Lung microvascular endothelial cell (primary cell): ENCODE results near the gene ZNF70. TPM values are rescaled to one million over a fixed set of nuclear protein-coding genes. Genes with fewer than 3 reads are reported as not detected.

Experiments used
- DNase-seq, 2 donors: peaks; one replicate each; pipeline versions ENCODE4 v3.0.0 to v3.0.0-alpha.2; 2010; ENCODE audit warnings: low read depth in 2 of 2
- total RNA-seq: library from RNA; depleted of rRNA; stranded (reverse); fragments of >200 nt; gene quantifications from 2 replicates; pipeline ENCODE4 v1.2.1, GENCODE V29; 2014

ZNF70 gene
- total RNA-seq: 1.3 and 1.8 TPM in 2 replicates

GRCh38 chr22:23750714-23751440 is at the start of gene ZNF70:
Gene ZNF70, minus strand, starts transcription at chr22:23751112. Its CDS starts 5,972 bp downstream, at chr22:23745140.
- DNase-seq: peak; percentile 78 to 82

GRCh38 chr22:23796461-23796860 is 45.5 kb upstream of the ZNF70 start:
- DNase-seq: no peak

DNA sequence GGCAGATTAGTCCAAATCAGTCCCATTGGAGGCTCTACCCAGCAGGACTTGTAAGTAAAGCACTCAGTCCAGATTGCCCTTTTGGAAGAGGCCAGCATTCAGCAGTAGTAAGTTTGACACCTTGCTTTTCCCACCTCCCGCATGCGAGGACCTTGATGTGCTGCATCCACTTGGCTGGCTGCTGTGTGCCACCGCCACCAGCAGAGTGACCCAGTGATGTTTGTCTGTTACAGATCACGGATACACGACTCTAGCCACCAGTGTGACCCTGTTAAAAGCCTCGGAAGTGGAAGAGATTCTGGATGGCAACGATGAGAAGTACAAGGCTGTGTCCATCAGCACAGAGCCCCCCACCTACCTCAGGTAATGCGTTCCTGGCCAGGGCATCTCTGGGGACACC is 42.4 kb upstream of the ZNF70 start:
- no peak for DNase-seq

DNA sequence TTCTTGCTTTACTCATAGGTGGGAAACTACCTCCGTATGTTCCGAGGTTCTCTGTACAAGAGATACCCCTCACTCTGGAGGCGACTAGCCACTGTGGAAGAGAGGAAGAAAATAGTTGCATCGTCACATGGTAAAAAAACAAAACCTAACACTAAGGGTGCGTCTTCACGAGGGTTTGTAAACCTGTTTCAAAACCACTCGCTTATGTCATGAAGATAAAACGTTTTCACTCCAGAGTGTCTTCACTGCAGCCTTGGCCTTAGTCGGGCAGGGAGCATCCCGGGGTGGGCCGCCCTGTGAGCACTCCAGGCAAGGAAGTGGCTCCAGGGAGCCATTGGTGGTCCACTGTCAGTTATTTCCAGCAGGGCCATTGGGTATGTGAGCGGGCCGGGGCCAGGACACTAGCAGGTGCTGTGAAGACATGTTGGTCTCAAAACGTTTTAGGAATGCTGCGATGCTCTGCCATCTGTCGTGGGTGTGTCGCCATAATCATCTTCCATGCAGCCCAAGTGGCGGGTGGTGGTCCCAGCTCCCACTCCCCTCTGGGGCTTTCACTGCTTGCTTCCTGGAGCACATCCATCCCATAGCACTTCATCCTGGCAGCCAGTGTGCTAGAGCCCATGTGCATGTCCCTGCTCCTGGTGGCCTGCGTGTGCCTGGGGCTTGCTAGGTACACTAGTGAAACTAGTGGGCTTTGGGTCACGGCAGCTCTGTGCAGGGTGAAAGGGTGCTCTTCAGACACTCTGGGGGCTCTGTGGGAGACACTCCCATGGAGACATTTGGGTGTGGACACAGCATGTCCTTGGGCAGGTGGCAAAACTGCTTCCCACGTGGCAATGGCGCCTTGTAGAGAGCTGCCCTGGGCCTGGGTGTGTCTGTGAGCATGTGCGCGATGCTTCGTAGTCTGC is 41.1 kb upstream of the ZNF70 start:
- no peak for DNase-seq

DNA sequence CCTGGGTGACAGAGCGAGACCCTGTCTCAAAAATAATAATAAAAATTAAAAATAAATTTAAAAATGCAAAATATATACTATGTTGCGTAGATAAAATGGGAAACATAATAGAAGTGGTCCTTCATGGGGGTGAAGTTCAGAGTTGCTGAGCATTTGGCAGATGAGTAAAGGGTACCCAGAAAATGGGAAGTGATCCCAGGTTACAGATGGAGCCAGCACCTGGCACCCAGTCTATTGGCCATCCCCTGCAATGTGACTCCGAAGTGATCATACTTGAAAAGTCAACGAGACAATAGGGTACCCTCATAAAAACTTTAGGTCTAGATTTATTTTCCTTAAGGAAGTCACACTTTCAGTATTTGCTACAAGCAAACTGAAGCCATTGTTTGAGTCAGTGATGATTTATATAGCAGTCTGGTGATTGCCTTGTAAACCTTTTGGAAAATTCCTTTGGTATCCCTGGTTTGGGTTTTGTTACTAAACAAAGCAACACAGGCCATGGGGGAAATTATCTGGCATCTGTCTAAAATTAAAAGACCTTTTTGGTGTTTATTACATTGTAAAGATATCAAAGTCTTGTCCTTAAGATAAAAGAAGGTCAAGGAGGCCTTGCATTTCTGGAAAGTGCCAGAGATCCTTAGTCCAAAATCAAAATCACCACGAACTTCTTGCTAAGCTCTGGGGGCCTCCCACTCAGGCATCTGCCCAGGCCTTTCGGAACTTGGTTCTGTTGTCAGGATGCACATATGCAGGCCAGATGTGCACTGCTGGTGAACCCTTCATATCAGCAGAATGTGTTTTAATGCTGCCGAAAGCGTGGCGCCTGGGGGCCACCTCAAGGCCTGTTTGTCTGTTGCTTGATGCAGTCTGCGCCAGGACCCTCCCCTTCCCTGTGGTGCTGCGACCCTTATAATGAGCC is 40.2 kb upstream of the ZNF70 start:
- DNase-seq: no peak

DNA sequence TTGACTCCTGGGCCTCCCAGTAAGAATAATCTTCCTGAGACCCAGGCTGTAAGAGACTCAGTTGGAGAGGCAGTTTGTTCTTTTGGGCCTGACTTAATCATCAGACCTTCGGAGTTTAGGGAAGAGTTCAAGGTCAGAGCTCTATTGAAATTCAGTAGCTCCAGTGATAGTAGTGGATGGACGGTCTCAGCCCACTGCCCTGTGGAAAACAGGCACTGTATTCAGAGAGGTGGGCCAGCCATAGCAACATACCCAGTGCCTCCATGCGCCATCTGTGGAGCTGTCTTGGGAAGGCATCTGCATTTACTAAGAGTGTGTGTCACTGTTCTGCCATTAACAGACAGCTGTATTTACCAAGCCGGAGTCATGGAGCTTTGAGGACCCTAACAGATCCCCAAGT is 38.7 kb upstream of the ZNF70 start:
- peak in 1 of 2 donors; percentile 16 for DNase-seq

- DNase-seq: no peak
These were observed 38.2 kb upstream of the ZNF70 start for GRCh38 chr22:23789121-23789520.

- no peak for DNase-seq
These were observed 37.0 kb upstream of the ZNF70 start for GRCh38 chr22:23787910-23788309.

- DNase-seq: no peak
These were observed 36.6 kb upstream of the ZNF70 start for GRCh38 chr22:23787600-23787896.

DNA sequence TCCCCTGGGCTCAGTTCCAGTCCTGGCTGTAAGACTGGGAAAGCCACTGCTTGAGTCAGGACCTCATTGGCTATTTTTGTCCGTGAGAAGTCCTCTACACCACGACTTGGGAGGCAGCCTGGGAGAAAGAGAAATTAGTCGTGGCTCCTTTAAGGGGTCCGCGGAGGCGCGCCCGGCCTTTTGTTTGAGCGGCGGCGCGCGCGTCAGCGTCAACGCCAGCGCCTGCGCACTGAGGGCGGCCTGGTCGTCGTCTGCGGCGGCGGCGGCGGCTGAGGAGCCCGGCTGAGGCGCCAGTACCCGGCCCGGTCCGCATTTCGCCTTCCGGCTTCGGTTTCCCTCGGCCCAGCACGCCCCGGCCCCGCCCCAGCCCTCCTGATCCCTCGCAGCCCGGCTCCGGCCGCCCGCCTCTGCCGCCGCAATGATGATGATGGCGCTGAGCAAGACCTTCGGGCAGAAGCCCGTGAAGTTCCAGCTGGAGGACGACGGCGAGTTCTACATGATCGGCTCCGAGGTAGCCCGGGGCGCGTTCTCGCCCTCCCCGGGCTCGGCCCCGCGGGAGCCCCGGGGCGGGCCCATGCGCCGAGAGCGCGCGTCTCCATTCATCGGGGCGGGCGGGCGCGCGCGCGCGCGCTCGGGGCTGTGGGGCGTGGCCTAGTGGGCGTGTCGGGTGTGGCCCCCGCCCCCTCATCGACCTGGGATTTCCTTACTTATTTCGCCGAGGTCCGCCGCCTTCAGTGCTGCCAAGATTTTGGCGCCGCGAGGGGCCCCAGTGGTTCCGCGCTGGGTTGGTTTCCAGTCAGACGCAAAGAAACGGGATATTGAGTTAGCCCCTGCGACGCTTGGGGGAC is 36.1 kb upstream of the ZNF70 start, which contains the start of gene SMARCB1:
SMARCB1 (plus strand) TSS at position 215 of the 848 bp plus-strand sequence; CDS start at position 419, 204 bp downstream.
- peak; percentile 90 to 92 for DNase-seq

DNA sequence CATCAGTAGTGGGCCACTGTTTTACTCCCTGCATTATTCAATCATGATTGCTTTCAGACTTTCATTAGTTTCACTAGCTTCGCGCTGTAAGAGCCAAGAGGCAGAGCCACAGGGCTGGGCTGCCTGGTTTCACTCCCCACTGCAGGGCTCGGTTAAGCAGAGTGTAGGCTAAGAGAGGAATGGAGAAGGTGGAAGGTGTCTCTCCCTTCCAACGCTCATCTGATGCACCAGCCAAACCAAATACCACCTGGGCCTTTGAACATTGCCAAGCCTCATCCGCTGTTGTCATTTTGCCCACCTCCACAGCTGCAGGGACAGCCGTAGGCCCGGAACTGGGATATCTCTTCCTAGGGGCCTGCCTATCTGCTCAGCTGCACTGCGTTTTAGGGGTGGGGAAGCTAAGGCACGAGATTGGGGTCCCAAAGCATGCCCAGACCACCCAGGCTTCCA is 35.4 kb upstream of the ZNF70 start:
- DNase-seq: no peak

DNA sequence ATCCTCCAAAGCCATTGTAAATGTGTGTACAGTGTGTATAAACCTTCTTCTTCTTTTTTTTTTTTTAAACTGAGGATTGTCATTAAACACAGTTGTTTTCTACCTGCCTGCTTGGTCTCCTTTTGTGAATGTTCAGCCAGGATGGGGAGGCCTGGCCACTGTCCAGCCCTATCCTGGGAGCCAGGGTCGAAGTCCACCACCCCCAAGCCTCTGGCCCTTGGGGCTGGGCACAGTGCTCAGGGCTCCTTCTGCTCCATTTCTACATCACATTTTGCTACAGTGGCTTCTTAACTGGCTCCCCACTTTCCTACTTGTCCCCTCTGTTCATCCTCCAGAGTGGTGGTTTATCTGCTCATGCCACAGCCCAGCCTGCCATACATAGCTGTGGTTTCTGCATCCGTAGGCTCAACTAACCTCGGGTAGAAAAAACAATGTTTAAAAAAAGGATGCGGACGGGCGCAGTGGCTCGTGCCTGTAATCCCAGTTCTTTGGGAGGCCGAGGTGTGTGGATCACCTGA is 33.4 kb upstream of the ZNF70 start:
- DNase-seq: no peak

GRCh38 chr22:23783265-23784150 is 32.6 kb upstream of the ZNF70 start:
- DNase-seq: no peak

GRCh38 chr22:23782703-23783102 is 31.8 kb upstream of the ZNF70 start:
- no peak for DNase-seq

- no peak for DNase-seq
These were observed 31.3 kb upstream of the ZNF70 start for GRCh38 chr22:23782252-23782651.

DNA sequence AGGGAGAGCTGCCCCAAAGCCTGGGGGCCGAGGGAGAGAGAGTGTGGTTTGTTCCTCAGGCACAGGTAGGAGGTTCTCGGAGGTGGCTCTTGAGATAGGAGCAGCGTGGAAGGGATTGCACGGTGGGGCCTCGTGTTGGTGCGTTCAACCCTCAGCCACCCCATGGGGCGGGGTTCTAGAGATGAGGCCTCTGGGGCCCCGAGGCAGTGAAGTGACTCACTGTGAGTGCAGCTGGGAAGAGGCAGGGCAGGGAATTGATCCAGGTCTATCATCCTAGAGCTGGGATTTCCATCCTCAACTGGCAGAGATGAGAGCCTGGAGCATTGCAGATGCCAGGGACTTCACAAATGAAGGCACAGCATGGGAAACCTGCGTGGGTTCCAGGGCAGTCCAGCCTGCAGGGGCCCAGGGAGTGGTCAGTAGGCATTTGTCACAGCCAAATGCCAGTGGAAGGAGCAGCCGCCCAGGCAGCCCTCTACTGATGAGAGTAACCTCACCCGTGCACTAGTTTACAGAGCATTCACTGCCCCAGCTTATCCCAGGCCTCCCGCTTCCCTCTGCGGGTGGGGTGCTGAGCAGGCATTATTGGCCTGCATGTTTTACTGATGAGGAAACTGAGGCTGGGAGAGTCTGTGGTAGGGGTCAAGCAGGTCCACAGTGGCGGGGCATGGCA is 30.7 kb upstream of the ZNF70 start:
- no peak for DNase-seq

- DNase-seq: no peak
These were observed 30.2 kb upstream of the ZNF70 start for GRCh38 chr22:23781065-23781464.

DNA sequence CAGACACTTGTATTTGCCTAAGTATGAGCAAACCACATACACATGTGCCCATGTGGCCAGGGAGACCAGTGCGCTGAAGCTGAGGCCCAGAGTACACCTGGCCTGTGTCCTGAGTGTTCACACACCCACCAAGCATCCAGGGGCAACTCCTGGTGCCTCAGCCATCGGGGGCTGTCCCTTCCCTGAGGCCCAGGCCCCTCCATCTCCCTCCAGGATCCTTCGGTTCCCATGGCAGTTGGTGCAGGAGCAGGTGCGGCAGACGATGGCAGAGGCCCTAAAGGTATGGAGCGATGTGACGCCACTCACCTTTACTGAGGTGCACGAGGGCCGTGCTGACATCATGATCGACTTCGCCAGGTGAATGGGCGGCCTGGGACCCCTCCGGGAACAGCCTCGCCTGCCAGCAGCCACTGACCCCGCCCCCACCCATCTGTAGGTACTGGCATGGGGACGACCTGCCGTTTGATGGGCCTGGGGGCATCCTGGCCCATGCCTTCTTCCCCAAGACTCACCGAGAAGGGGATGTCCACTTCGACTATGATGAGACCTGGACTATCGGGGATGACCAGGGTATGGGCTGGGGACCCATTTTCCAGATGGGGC is 29.3 kb upstream of the ZNF70 start:
- no peak for DNase-seq
